Left ventricle myocardium superior (tissue), 1 donor: Measurements from ENCODE around the gene ARL5A. TPM values are rescaled to one million over a fixed set of nuclear protein-coding genes. Genes with fewer than 3 reads are reported as not detected.

Experiments
- ATAC-seq: fragments of 200-7000 bp; cut with Tn5 transposase; one replicate; pipeline ENCODE4 v1.9.1; 2020; ENCODE audit warnings: mild to moderate bottlenecking, moderate library complexity
- DNase-seq: peaks from one replicate; pipeline ENCODE4 v3.0.0-alpha.2; 2020
- intact Hi-C: fragments of 100-400 bp; cut with micrococcal nuclease; formaldehyde crosslinking; loops from one replicate; pipeline ENCODE4 v1.11.0; 2022
- total RNA-seq: library from RNA; stranded (reverse); fragmentation: NEBNext Ultra II Directional; extraction: Animal tissue kit (Norgen Biotek cat#: 25700); gene quantifications from one replicate; pipeline ENCODE4 v1.2.1, GENCODE V29; 2021
- donor health status: DM: no; HTN: yes; CAD: no; lungs with severe emphysema.

ARL5A gene
- total RNA-seq, 1 donor from 2014 or later = 60.7 TPM

DNA sequence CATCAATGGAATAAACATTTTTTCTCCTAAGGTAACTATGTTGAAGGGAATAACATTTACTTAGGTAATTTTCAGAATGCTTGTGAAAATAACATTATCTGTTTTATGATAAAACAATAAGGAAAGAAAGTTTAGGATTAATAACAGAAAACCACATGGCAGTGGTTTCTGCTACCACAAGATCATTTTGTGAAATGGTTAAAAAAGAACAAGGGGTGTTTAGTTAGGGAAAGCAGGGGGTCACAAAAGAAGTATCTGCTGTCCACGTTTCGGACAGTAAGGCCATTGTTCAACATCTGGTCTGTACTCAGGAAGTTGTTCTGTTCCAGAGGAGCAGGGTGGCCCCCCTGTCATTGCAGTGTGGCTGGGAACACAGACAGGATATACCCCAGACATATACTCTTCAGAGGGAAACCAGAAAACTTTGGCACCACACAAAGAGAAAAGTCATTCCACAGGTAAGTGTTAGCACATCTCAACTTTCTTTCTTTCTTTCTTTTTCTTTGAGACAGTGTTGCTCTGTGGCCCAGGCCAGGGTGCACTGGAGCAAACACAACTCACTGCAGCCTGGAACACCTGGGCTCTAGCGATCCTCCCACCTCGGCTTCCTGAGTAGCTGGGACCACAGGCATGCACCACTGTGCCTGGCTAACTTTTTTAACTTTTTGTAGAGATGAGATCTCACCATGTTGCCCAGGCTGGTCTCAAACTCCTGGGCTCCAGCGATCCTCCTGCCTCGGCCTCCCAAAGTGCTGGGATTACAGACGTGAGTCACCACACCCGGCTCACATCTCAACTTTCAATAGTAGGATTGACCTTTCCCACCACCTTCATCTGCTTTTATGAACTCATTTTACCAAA, 14.8 kb upstream of the ARL5A start:
- peak; percentile 22 for ATAC-seq
- no peak for DNase-seq
- intact Hi-C loops = no loop called here

DNA sequence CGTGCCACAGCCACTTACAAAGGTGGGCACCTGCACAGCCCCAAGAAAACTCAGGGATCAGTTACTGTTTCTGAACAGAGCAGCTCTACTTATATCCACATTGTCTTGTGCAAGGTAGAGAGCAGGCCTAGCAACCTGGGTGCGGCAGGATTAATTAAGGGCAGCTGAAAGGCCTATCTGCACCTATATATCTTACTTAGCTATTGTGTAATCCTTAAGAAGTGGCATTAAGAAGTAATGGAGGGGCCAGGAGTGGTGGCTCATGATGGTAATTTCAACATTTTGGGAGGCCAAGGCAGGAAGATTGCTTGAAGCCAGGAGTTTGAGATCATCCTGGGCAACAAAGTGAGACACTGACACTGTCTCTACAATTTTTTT, 12.8 kb upstream of the ARL5A start:
- DNase-seq (no peak), ATAC-seq (no peak)
- intact Hi-C loops = no loop called here

DNA sequence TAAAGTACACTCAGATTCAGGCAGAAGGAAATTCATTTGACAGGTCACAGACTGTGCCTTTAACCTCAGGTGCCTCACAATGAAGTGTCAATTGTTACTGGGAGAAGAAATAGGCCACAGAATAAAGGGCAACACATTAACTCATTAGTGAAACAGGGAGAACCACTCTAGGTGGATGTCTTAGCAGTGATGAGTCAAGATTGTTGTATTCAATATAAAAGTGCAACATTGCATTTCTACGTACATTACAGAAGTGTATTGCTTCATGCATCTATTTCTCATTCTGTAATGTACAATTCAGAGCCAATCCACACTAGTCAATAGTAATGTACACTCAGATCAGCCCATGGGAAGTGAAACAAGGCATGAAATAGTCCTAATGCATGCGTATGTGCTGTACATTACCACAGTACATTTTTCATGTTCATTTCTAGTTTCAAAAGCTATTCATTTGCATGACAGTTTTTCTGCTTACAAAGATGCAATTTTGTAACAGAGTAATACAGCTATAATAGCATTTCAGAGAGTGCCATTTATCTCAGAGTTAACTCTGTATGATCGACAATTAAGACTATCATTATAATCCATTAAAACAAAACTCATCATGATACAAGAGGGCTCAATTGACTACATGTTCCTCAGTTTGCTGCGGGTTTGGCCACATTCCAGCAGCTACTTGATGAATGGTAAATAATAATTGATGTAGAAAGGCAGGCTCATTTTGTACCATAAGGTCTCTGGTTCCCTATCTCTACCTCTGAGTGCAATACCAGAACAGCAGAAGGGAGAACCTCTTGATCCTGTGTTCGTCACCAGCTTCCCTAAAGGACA, 12.2 kb upstream of the ARL5A start:
- intact Hi-C loops = no loop called here
- DNase-seq = no peak
- ATAC-seq = no peak

DNA sequence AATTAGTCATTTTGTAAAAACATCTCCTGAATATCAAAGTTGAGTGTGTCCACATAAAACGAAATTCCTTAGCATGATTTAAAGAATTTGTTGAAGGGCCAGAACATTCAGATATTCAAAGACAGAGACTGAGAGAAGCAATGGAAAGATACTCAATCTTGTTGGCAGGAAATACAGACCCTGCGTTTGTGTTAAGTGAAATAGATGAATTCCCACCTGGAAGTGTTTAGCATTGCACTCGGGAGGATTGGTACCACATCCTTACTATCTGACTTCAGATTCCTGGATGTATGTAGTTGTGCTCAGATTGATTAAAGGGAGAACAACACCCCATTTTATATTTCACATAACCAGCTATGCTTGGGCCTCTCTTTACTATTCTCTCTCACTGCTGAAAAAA, 9.7 kb upstream of the ARL5A start:
- DNase-seq (no peak), ATAC-seq (no peak)
- intact Hi-C loops = no loop called here

DNA sequence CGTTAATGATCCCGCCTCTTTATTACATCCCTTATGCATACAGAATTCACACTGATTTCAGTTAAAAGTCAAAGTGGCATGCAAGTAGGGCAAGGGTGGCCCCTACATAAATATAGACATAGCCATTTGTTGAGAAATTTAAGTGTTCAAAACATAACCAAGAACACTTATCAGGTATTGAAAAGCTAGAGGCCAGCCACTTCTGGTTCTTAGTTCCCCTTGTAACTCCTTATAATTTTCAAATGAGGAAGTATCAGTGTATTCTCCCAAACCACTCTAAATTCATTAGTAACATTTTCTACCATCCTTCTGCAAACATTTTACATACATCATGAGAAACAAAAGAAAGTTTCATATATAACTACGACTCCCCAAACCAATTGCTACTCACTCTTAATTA, 5.8 kb upstream of the ARL5A start:
- intact Hi-C loops = no loop called here
- ATAC-seq = no peak
- no peak for DNase-seq

DNA sequence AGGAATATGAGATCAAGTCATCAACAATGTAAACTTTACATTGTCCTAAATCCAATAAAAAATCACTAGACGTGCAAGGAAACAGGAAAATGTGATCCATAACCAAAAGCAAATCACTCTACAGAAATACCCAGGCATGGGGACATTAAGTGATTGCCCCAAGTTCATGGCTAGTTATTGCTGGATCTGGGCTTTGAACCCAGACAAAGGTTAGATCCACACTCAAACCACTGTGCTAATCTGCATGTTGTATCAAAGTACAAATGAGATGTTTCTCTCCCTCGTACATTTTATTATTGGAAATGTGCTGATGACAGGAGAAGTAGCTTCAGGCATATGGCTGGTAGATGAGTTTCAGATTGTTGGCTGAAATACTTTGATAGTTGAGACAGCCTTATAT, 2.7 kb upstream of the ARL5A start:
- ATAC-seq (no peak), DNase-seq (no peak)
- intact Hi-C loops = no loop called here

DNA sequence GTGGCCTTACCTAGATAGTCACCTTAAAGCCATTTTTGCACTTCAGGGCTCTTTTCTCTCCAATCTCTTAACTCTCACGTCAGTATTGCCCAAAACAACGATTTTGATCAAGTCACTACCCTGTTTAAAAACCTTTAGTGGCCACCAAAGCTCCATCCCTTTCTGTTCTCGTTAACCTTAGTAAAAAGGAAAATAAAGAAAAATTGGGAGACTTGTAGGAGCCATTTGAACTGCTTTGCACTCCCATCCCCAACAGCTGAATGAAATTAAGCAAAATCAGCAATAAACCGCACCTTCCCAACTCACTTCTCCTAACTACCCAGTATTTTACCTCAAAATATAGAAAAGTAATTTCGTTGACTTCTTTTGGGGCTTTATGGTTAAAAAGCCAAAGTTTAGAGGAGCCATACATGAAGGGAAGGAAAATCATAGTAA, 686 bp upstream of the ARL5A start:
- no peak for ATAC-seq
- intact Hi-C loops = no loop called here
- no peak for DNase-seq

DNA sequence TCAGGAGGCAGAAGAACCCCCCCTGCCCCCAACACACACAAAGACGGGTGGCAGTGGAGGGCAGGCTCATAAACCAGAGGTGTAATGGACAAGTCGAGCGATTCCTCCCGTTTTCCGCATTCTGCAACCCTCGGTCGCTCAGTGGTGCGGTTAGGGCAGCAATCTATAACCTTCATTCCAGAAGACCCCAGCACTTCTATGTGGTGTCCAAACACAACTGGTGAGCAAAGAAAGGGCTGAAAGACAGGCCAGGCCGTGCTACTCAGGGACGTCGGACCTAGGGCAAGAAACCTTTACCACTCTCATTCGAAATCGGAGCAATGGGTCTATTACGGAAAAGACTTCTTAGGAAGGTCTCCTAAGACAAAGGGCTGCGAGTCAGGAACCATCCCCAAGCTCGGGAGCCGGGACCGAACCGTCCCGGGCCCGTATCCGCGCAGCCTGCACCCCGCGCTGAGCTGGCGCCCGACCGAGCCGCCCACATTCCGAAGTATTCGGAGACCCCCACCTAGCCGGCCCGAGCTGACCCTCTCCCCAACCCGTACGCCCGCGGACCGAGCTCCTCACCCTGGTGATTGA, 568 bp downstream of the ARL5A start:
- intact Hi-C loops = no loop called here
- ATAC-seq (peak; percentile 34), DNase-seq (peak; percentile 27)

DNA sequence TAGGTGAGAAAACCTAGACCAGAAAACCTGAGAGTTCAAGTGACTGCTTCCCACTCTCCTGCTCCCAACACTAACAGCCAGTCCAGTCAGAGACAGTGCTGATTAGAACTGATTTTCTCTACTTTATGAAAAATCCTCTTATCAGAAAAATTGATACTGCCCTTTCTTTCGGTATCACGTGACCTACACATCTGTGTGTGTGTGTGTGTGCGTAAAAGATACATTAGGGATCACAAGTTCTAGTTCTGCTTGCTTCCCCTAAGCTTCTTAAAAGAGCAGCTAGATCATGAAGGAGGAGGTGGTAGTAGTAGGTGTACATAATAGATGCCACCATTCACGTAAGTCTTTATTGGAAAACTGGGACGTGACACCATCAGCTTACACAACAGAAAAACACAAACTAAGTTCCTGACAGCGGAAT, 1.5 kb downstream of the ARL5A start:
- intact Hi-C loops = no loop called here
- no peak for ATAC-seq
- no peak for DNase-seq

DNA sequence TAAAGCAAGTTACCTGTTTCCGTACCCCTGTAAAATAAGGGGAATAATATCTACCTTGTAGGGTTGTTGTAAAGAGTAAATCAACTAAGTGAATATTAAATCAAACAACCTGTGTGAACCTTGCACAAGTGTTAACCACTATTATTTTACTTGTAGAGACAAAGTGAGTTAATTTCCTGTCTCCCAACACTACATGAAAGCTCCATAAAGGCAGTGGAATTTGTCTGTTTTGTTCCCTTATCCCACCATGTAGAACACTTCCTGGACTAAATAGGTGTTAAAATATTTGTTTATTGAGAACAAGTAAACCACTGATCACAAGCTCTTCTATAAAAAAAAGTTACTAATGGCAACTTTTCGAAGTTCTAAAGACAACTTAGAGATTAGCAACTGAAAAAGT, 3.3 kb downstream of the ARL5A start:
- DNase-seq (no peak), ATAC-seq (no peak)
- intact Hi-C loops = no loop called here

DNA sequence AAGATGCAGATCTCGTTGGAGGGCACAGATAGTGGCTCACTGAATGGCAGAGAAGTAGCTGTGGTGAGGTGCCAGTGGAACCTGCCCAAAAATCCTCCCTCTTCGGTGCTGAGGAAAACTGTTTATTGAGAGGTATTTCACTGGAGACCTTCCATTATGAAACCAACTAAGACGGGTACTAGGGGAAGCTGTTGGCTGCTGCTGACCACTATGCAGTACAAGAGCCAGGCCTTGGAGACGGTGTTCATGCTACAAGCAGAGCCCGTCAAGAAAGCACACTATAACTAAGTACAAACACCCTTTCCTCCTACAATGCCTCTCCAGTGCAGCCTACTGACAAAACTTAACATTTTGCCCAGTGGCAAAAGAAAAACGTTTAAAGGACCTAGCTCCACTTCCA, 4.6 kb downstream of the ARL5A start:
- no peak for DNase-seq
- ATAC-seq = no peak
- intact Hi-C loops = no loop called here

DNA sequence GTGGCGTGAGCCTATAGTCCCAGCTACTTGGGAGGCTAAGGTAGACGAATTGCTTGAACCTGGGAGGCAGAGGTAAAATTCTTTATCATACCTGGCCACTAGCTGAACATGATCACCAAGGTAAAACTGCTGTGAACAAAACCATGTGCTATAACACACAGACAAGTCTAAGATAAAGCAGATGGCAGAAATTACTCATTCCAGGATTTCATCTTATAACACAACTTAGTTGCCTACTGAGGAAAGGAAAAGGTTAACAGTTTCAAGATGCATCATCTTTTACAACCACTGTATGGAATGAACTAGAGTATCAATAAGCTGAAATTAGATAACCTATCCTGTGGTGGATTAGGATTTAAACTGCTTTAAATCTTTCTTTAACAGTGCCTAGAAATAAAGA, 8.3 kb downstream of the ARL5A start:
- DNase-seq = no peak
- ATAC-seq = no peak
- intact Hi-C loops = no loop called here

DNA sequence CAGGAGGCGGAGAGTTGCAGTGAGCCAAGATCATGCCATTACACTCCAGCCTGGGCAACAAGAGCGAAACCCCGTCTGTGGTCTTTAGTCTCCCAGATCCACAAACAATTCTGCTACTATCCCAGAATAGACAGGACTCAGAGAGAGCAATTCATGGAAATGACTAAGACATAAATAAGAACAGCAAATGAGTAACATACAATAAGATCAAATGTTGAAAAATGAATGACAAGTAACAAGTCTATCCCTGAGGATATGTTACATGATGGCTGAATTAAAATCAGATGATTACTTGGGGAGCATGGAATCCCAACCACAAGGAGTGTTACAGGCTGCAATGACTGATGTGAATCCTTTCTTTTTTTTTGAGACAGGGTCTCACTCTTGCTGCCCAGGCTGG, 10.3 kb downstream of the ARL5A start:
- no peak for DNase-seq
- intact Hi-C loops = no loop called here
- no peak for ATAC-seq

DNA sequence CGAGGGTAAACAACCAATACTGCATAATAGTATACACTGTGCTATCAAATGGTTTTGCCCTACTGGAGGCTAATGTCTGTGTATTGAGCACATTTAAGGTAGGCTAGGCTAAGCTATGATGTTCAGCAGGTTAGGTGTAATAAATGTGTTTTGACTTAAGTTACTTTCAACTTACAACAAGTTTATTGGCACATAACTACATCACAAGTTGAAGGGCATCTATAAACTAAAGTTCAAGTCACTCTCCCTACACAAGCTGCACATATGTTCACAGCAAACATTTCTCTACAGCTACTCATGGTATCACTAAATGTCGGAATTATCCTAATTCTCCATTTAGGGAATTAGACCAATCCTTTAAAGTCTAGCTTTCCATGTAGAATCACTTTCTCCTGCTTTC, 11.4 kb downstream of the ARL5A start:
- intact Hi-C loops = no loop called here
- ATAC-seq = no peak
- no peak for DNase-seq

DNA sequence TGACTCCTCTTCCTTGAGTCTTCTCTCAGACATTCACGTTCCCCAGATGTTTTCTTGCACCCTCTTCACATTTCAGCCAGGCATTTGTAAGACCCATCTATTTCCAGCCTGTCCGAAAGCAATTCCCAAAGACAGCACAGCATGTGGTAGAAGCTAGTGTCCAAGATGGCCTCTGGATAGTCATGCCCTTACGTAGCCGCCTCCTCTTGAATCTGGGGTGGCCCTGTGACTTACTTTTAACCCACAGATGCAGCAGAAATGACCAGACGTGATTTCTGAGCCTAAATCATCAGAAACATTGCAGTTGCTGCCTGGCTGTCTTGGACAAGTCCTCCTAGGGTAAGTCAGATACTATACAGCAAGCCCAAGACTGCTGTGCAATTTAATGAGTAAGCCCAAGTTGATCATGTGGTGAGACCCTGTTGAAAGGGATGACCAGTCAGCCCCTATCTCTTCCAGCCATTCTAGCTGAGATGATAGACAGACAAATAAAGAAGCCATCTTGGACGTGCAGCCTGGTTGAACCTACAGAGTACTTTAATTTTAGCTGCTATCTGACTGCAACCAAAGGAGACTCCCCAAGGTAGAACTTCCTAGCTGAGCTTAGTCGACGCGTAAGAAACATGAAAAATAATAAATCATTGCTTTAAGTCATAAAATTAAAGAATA, 12.3 kb downstream of the ARL5A start:
- intact Hi-C loops = no loop called here
- DNase-seq (no peak), ATAC-seq (no peak)

DNA sequence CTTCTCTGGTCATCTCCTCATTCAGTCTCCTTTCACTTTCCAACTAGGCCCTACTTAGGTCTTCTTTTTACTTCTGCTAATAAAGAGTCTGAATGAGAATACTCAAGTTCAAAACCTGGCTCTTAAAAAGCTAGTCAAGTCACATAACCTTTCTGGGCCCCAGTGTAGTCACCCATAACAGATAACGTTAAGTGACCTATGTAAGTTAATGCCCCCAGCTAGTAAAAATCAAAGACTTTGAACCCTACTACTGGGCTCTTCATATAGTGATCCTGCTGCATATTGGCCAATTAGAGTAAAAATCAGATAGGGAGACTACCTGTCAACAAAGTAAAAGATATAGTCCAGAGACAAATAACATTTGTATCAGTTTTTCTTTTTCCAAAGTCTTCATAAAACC, 17.7 kb downstream of the ARL5A start:
- DNase-seq = no peak
- no peak for ATAC-seq
- intact Hi-C loops = no loop called here

DNA sequence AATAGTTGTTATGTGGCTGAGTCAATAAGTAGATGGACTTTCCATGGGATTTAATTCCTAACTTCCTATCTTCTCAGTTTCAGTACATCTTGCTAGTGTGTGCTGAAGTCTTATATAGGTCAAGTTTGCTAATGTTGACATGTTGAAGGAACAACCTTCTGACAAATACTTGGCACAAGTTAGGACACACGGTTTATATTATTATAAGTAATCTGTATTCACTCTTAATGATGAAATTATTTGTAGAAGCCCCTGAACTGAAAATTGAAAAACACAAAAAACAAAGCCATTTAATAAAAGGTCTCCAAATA, 19.2 kb downstream of the ARL5A start:
- DNase-seq (no peak), ATAC-seq (no peak)
- intact Hi-C loops = no loop called here

DNA sequence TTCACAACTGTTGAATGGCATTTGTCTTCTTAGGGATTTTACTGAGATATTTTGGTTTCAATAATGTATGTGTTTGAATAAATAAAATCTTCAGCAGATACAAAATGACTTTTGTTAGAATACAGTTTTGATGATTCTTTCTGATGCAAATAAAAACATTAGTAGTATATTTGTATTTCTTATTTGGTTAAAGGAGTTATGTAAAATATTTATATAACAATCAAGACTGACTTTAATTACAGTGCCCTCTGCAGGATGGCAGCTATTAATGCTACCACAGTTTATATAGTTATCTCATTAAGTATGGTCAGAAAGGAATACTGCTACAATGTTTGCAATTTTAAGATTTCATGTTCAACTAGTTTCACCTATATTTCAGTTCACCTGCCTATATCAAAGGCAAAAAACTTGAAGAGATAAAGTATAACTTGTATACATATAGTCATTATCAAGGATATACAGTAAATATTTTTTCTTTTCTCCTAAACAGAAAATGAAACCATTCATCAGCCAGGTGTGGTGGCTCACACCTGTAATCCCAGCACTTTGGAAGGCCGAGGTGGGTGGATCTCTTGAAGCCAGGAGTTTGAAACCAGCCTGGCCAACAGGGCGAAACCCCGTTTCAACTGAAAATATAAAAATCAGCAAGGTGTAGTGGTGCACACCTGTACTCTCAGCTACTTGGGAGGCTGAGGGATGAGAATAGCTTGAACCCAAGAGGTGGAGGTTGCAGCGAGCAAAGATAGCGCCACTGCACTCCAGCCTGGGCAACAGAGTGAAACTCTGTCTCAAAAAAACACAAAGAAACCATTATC, 19.8 kb downstream of the ARL5A start:
- DNase-seq (no peak), ATAC-seq (no peak)
- intact Hi-C loops = no loop called here

DNA sequence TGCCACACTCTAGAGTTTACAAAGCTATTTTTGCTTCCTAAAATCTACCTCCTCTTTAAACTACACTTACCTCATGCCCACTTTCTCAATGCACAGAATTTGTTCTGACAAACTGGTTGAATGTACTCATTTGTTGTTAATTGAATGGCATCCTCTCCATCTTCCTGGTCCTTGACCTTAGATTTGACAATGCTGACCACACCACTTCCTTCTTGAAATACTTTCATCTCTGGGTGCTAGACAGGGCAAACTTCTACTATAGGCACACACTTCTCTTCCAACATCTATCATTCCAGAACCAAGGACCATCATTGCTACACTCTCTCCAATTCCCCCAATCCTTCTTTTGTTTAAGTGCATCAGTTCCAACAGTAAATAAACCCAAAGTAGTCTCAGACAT, 22.3 kb downstream of the ARL5A start:
- intact Hi-C loops = no loop called here
- DNase-seq (no peak), ATAC-seq (no peak)
